ENCODE measurements around the gene MAP3K4.
"Not testable (repeated sequence)": the region's sequence is repeated elsewhere in the genome, so short reads cannot be mapped to it uniquely, and the experiment has no call there.

MAP3K4 gene

GRCh38 chr6:160963651-160964050 lies 27.9 kb upstream of the MAP3K4 start:
- H3K27ac ChIP-seq = no peak overlapping the region
- no peak for TF ChIP-seq CTCF (conservative IDR thresholded peaks at IDR 0.05)

GRCh38 chr6:160965893-160966292 lies 25.7 kb upstream of the MAP3K4 start:
- no peak overlapping the region; the same call in 1 of the 2 replicates for H3K27ac ChIP-seq
- no peak for TF ChIP-seq CTCF (conservative IDR thresholded peaks at IDR 0.05)

- H3K27ac ChIP-seq = peak overlapping the region; percentile 55
- TF ChIP-seq CTCF (conservative IDR thresholded peaks at IDR 0.05) = no peak
Observed at GRCh38 chr6:160966493-160967229, 24.9 kb upstream of the MAP3K4 start.

- TF ChIP-seq CTCF (conservative IDR thresholded peaks at IDR 0.05) = no peak
Observed at GRCh38 chr6:160967351-160967750, 24.2 kb upstream of the MAP3K4 start.

GRCh38 chr6:160967833-160968232 lies 23.7 kb upstream of the MAP3K4 start:
- no peak for TF ChIP-seq CTCF (conservative IDR thresholded peaks at IDR 0.05)
- H3K27ac ChIP-seq = peak overlapping the region; percentile 55; the same call in 1 of the 2 replicates

More at GRCh38 chr6:160967351-160967750, 24.2 kb upstream of the MAP3K4 start:
- peak overlapping the region; percentile 55 for H3K27ac ChIP-seq

- TF ChIP-seq CTCF (conservative IDR thresholded peaks at IDR 0.05) = no peak
- H3K27ac ChIP-seq = no peak overlapping the region
Observed at GRCh38 chr6:160971171-160971570, 20.4 kb upstream of the MAP3K4 start.

GRCh38 chr6:160972111-160972510 lies 19.5 kb upstream of the MAP3K4 start:
- H3K27ac ChIP-seq = no peak overlapping the region
- TF ChIP-seq CTCF (conservative IDR thresholded peaks at IDR 0.05) = no peak

GRCh38 chr6:160972594-160972993 lies 19.0 kb upstream of the MAP3K4 start:
- not testable (repeated sequence) for H3K27ac ChIP-seq

Measured in VCaP (cell line).